Measurements from ENCODE around the gene NFAT5.

NFAT5 gene

DNA sequence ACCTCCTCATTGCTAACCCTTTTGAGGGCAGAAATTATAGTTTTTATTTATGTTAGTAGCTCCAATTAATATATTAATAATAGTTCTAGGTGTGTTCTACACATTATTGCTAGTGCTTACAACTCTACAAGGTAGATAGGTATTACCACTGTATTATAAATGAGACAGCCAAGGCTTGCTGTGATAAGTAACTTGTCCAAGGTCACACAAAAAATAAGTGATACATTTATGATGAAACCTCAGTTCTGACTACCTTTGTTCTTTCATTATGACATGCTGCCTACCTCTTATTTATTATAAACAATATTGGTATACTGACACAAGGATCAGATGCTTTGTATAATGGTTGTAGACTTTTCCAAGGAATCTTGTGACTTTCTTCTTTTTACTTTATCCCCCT lies 41.2 kb downstream of the NFAT5 start:
- no peak overlapping the region for H4K8ac ChIP-seq (ENCODE audit: low read depth, low read length)
- peaks cover 0 to 6% of the 10 kb centered on the region in 2 donors for H3K4me1 ChIP-seq (ENCODE audit: control insufficient read depth in 2 of 2, insufficient read depth in 1 of 2, low read depth in 1 of 2, low read length in 2 of 2)
- H3K79me1 ChIP-seq (ENCODE audit: low read depth, low read length), result peaks cover 2% of the 10 kb centered on the region
- H2BK5ac ChIP-seq (ENCODE audit: low read length), result no peak overlapping the region
- H4K91ac ChIP-seq (ENCODE audit: low read depth, low read length, poor library complexity), result no peak overlapping the region
- H3K36me3 ChIP-seq (replicated peaks in 1 of 2; ENCODE audit: control insufficient read depth in 2 of 2, insufficient read depth in 2 of 2, low read length in 2 of 2), result peaks cover 0 to 3% of the 10 kb centered on the region in 2 donors
- no peak overlapping the region for H3K14ac ChIP-seq (ENCODE audit: low read length)
- no peak overlapping the region for H2BK15ac ChIP-seq (ENCODE audit: low read length)
- H2BK12ac ChIP-seq (ENCODE audit: low read length), result no peak overlapping the region
- H3K4me3 ChIP-seq (ENCODE audit: low read length in 2 of 2), result no peak overlapping the region
- H3K4ac ChIP-seq (ENCODE audit: low read length), result no peak overlapping the region
- H3K27ac ChIP-seq (replicated peaks; ENCODE audit: low read length), result no peak overlapping the region
- H3K18ac ChIP-seq (ENCODE audit: low read length), result no peak overlapping the region
- no peaks in the 10 kb centered on the region for H3K27me3 ChIP-seq (ENCODE audit: control insufficient read depth in 3 of 3, insufficient read depth in 3 of 3, low read depth in 1 of 3, low read length in 3 of 3)
- H3K9ac ChIP-seq (ENCODE audit: low read depth, low read length, poor library complexity), result no peak overlapping the region
- no peaks in the 10 kb centered on the region for H3K9me3 ChIP-seq (replicated peaks in 1 of 2; ENCODE audit: control insufficient read depth in 2 of 2, insufficient read depth in 1 of 2, low read depth in 1 of 2, low read length in 2 of 2)
- no peak overlapping the region for H2BK120ac ChIP-seq (ENCODE audit: low read depth, low read length)
- no peak overlapping the region for H3K4me2 ChIP-seq (ENCODE audit: insufficient read depth, low read length, poor library complexity, severe bottlenecking)
- no peak overlapping the region for H2AK5ac ChIP-seq (ENCODE audit: low read depth, low read length)
- no peak overlapping the region for H3K23ac ChIP-seq (ENCODE audit: low read depth, low read length, poor library complexity)
- no peak for DNase-seq (ENCODE audit: low spot score)
- H2AFZ ChIP-seq (ENCODE audit: low read length), result no peak overlapping the region

DNA sequence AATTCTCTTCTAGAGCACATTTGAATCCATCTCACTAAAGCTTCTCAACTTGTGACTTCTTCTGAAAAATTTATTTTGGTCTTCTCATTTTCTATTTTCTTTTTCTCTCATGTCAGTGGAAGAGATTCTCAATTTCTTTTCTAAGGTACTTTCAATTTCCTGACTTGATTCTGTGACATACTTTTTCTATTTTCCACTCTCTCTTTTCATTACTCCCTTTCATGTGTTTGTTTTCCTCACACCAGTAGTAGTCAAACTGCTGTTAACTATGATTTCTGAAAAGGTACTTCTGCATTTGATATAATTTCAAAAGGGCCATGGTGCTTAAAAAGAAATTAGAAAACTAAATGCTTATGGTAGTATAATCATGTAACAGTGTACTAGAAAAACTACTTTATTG lies 41.9 kb downstream of the NFAT5 start:
- Histone ChIP-seq H2BK15ac (ENCODE audit: low read length) (no peak overlapping the region), H4K91ac (ENCODE audit: low read depth, low read length, poor library complexity) (no peak overlapping the region), H3K4me2 (ENCODE audit: insufficient read depth, low read length, poor library complexity, severe bottlenecking) (no peak overlapping the region), H2BK5ac (ENCODE audit: low read length) (no peak overlapping the region), H3K4ac (ENCODE audit: low read length) (no peak overlapping the region), H2BK120ac (ENCODE audit: low read depth, low read length) (no peak overlapping the region), H4K8ac (ENCODE audit: low read depth, low read length) (no peak overlapping the region), H3K36me3 (replicated peaks in 1 of 2; ENCODE audit: control insufficient read depth in 2 of 2, insufficient read depth in 2 of 2, low read length in 2 of 2) (peaks cover 0 to 3% of the 10 kb centered on the region in 2 donors), H3K27me3 (ENCODE audit: control insufficient read depth in 3 of 3, insufficient read depth in 3 of 3, low read depth in 1 of 3, low read length in 3 of 3) (no peaks in the 10 kb centered on the region), H3K9me3 (replicated peaks in 1 of 2; ENCODE audit: control insufficient read depth in 2 of 2, insufficient read depth in 1 of 2, low read depth in 1 of 2, low read length in 2 of 2) (no peaks in the 10 kb centered on the region), H2AFZ (ENCODE audit: low read length) (no peak overlapping the region), H3K14ac (ENCODE audit: low read length) (no peak overlapping the region), H3K4me1 (ENCODE audit: control insufficient read depth in 2 of 2, insufficient read depth in 1 of 2, low read depth in 1 of 2, low read length in 2 of 2) (peaks cover 0 to 7% of the 10 kb centered on the region in 2 donors), H3K9ac (ENCODE audit: low read depth, low read length, poor library complexity) (no peak overlapping the region), H3K79me1 (ENCODE audit: low read depth, low read length) (peaks cover 2% of the 10 kb centered on the region), H3K23ac (ENCODE audit: low read depth, low read length, poor library complexity) (no peak overlapping the region), H3K27ac (replicated peaks; ENCODE audit: low read length) (no peak overlapping the region), H3K4me3 (ENCODE audit: low read length in 2 of 2) (no peak overlapping the region), H3K18ac (ENCODE audit: low read length) (no peak overlapping the region), H2BK12ac (ENCODE audit: low read length) (no peak overlapping the region), H2AK5ac (ENCODE audit: low read depth, low read length) (no peak overlapping the region)
- DNase-seq (ENCODE audit: low spot score), result no peak

DNA sequence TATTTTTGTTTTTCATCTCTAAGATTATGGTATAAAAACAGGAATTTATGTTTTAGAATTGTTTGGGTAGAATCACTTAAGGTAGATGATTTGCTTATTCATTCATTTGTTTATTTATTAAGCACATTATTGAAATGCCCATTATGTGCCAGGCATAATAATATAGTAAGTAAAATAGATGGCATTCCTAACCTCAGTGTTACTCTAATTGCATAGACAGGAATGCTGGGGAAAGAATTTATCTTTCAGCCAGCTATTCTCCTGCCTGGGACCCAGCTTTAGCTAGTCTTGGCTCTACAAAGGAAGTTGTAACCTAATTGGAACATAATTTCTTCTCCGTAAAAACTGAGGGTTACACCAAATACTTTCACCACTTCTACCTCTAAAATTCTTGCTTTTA lies 44.6 kb downstream of the NFAT5 start:
- no peak overlapping the region for H2BK5ac ChIP-seq (ENCODE audit: low read length)
- H3K23ac ChIP-seq (ENCODE audit: low read depth, low read length, poor library complexity), result no peak overlapping the region
- H3K27ac ChIP-seq (replicated peaks; ENCODE audit: low read length), result no peak overlapping the region
- H2AFZ ChIP-seq (ENCODE audit: low read length), result no peak overlapping the region
- DNase-seq (ENCODE audit: low spot score), result peak; percentile 35
- H3K9ac ChIP-seq (ENCODE audit: low read depth, low read length, poor library complexity), result no peak overlapping the region
- H3K4me2 ChIP-seq (ENCODE audit: insufficient read depth, low read length, poor library complexity, severe bottlenecking), result no peak overlapping the region
- no peak overlapping the region for H4K8ac ChIP-seq (ENCODE audit: low read depth, low read length)
- no peak overlapping the region for H3K4ac ChIP-seq (ENCODE audit: low read length)
- H2BK12ac ChIP-seq (ENCODE audit: low read length), result no peak overlapping the region
- peaks cover 0 to 7% of the 10 kb centered on the region in 2 donors for H3K36me3 ChIP-seq (replicated peaks in 1 of 2; ENCODE audit: control insufficient read depth in 2 of 2, insufficient read depth in 2 of 2, low read length in 2 of 2)
- peaks cover 2% of the 10 kb centered on the region for H3K79me1 ChIP-seq (ENCODE audit: low read depth, low read length)
- no peak overlapping the region for H3K14ac ChIP-seq (ENCODE audit: low read length)
- H2BK120ac ChIP-seq (ENCODE audit: low read depth, low read length), result no peak overlapping the region
- no peaks in the 10 kb centered on the region for H3K27me3 ChIP-seq (ENCODE audit: control insufficient read depth in 3 of 3, insufficient read depth in 3 of 3, low read depth in 1 of 3, low read length in 3 of 3)
- no CpG with 5 or more reads among the region's 1 CpG for WGBS, 2 donors (ENCODE audit: extremely low coverage in 2 of 2, insufficient read length in 2 of 2, insufficient replicate concordance in 1 of 2)
- no peak overlapping the region for H2AK5ac ChIP-seq (ENCODE audit: low read depth, low read length)
- H4K91ac ChIP-seq (ENCODE audit: low read depth, low read length, poor library complexity), result no peak overlapping the region
- no peak overlapping the region for H3K18ac ChIP-seq (ENCODE audit: low read length)
- no peak overlapping the region for H2BK15ac ChIP-seq (ENCODE audit: low read length)
- H3K4me1 ChIP-seq (ENCODE audit: control insufficient read depth in 2 of 2, insufficient read depth in 1 of 2, low read depth in 1 of 2, low read length in 2 of 2), result peaks cover 0 to 7% of the 10 kb centered on the region in 2 donors
- no peak overlapping the region for H3K4me3 ChIP-seq (ENCODE audit: low read length in 2 of 2)
- H3K9me3 ChIP-seq (replicated peaks in 1 of 2; ENCODE audit: control insufficient read depth in 2 of 2, insufficient read depth in 1 of 2, low read depth in 1 of 2, low read length in 2 of 2), result no peaks in the 10 kb centered on the region

DNA sequence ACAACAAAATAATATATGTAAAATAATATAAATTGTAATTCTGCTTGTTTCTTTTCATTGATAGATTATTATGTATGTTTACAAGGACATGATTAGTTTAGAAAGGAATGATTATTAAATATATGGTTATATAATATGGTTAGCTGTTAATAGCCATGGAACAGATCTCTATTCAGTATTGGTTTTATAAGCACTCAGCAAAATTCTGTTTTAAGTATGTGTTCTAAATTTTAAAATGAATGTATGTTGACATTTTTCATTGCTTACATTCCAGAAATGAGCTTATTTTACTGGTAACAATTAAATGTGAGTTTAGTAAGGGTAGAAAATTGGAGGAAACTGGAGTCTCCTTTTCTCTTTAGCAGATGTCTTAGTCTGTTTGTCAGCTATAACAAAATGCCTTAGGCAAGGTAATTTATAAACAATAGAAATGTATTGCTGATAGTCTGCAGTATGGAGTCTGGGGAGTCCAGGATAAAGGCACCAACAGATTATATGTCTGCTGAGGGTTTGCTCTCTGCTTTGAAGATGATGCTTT lies 45.4 kb downstream of the NFAT5 start:
- H2AFZ ChIP-seq (ENCODE audit: low read length), result no peak overlapping the region
- no peak overlapping the region for H2BK5ac ChIP-seq (ENCODE audit: low read length)
- H3K9me3 ChIP-seq (replicated peaks in 1 of 2; ENCODE audit: control insufficient read depth in 2 of 2, insufficient read depth in 1 of 2, low read depth in 1 of 2, low read length in 2 of 2), result no peaks in the 10 kb centered on the region
- H3K4me2 ChIP-seq (ENCODE audit: insufficient read depth, low read length, poor library complexity, severe bottlenecking), result no peak overlapping the region
- no peak overlapping the region for H3K27ac ChIP-seq (replicated peaks; ENCODE audit: low read length)
- H3K4ac ChIP-seq (ENCODE audit: low read length), result no peak overlapping the region
- no peak overlapping the region for H4K8ac ChIP-seq (ENCODE audit: low read depth, low read length)
- H4K91ac ChIP-seq (ENCODE audit: low read depth, low read length, poor library complexity), result no peak overlapping the region
- H3K14ac ChIP-seq (ENCODE audit: low read length), result no peak overlapping the region
- H3K79me1 ChIP-seq (ENCODE audit: low read depth, low read length), result peaks cover 2% of the 10 kb centered on the region
- H2AK5ac ChIP-seq (ENCODE audit: low read depth, low read length), result no peak overlapping the region
- no peak overlapping the region for H2BK15ac ChIP-seq (ENCODE audit: low read length)
- no peak overlapping the region for H3K4me3 ChIP-seq (ENCODE audit: low read length in 2 of 2)
- no peak overlapping the region for H3K23ac ChIP-seq (ENCODE audit: low read depth, low read length, poor library complexity)
- H3K36me3 ChIP-seq (replicated peaks in 1 of 2; ENCODE audit: control insufficient read depth in 2 of 2, insufficient read depth in 2 of 2, low read length in 2 of 2), result peaks cover 0 to 7% of the 10 kb centered on the region in 2 donors
- no peak overlapping the region for H3K18ac ChIP-seq (ENCODE audit: low read length)
- H2BK12ac ChIP-seq (ENCODE audit: low read length), result no peak overlapping the region
- H3K27me3 ChIP-seq (ENCODE audit: control insufficient read depth in 3 of 3, insufficient read depth in 3 of 3, low read depth in 1 of 3, low read length in 3 of 3), result no peaks in the 10 kb centered on the region
- no peak overlapping the region for H3K9ac ChIP-seq (ENCODE audit: low read depth, low read length, poor library complexity)
- no peak for DNase-seq (ENCODE audit: low spot score)
- H2BK120ac ChIP-seq (ENCODE audit: low read depth, low read length), result no peak overlapping the region
- H3K4me1 ChIP-seq (ENCODE audit: control insufficient read depth in 2 of 2, insufficient read depth in 1 of 2, low read depth in 1 of 2, low read length in 2 of 2), result peaks cover 0 to 7% of the 10 kb centered on the region in 2 donors
